HepG2 (cell line): ENCODE results near the gene SYS1. TPM values are rescaled to one million over a fixed set of nuclear protein-coding genes. Genes with fewer than 3 reads are reported as not detected.
A peak's percentile ranks its signal among the peaks of the same experiment; 100 is the strongest.

Experiments
- ATM ChIP-seq: fragments of 450-650 bp; IDR thresholded peaks from 2 replicates; pipeline ENCODE4 v1.7.1; 2017; ENCODE audit warnings: mild to moderate bottlenecking, borderline replicate concordance
- FOXK1 ChIP-seq: sonication (generic); formaldehyde crosslinking; IDR thresholded peaks from 2 replicates; pipeline ENCODE4 v1.4.0; 2020; ENCODE audit warnings: low read depth, missing genetic modification reagents, borderline replicate concordance
- IRX3 ChIP-seq: sonication (generic); formaldehyde crosslinking; IDR thresholded peaks from 2 replicates; pipeline ENCODE4 v1.8.1; 2023; ENCODE audit warnings: mild to moderate bottlenecking, low read depth, missing genetic modification reagents, borderline replicate concordance
- KDM2A ChIP-seq: sonication (generic); formaldehyde crosslinking; IDR thresholded peaks from 2 replicates; pipeline ENCODE4 v1.4.0; 2020; ENCODE audit warnings: low read depth, missing genetic modification reagents, borderline replicate concordance
- KDM5A ChIP-seq: fragments of 200-600 bp; sonication (generic); IDR thresholded peaks from 2 replicates; pipeline ENCODE4 v1.7.0; 2018; ENCODE audit warnings: antibody characterized with exemption, mild to moderate bottlenecking, low read length, borderline replicate concordance
- POLR2AphosphoS2 ChIP-seq: IDR thresholded peaks from 2 replicates; pipeline ENCODE4 v1.6.1; 2011; ENCODE audit warnings: low read depth, low read length, improper control_type of control experiment
- PRMT3 ChIP-seq: sonication (generic); formaldehyde crosslinking; IDR thresholded peaks from 2 replicates; pipeline ENCODE4 v1.8.1; 2022; ENCODE audit warnings: low read depth, mild to moderate bottlenecking, moderate library complexity, missing genetic modification reagents, borderline replicate concordance
- REPIN1 ChIP-seq: sonication (generic); formaldehyde crosslinking; IDR thresholded peaks from 2 replicates; pipeline ENCODE4 v1.8.0; 2022; ENCODE audit warnings: missing genetic modification reagents, low read depth, mild to moderate bottlenecking, borderline replicate concordance
- SALL1 ChIP-seq: sonication (generic); formaldehyde crosslinking; IDR thresholded peaks from 2 replicates; pipeline ENCODE4 v1.8.0; 2022; ENCODE audit warnings: mild to moderate bottlenecking, missing genetic modification reagents
- SIX4 ChIP-seq: sonication (generic); formaldehyde crosslinking; IDR thresholded peaks from 2 replicates; pipeline ENCODE4 v1.4.0; 2020; ENCODE audit warnings: missing genetic modification reagents
- SMARCE1 ChIP-seq: fragments of 450-650 bp; IDR thresholded peaks from 2 replicates; pipeline ENCODE4 v1.6.1; 2017; ENCODE audit warnings: borderline replicate concordance
- TBX2 ChIP-seq: sonication (generic); formaldehyde crosslinking; IDR thresholded peaks from 2 replicates; pipeline ENCODE4 v1.5.0; 2020; ENCODE audit warnings: missing genetic modification reagents, mild to moderate bottlenecking, borderline replicate concordance
- ZFP62 ChIP-seq: sonication (generic); formaldehyde crosslinking; IDR thresholded peaks from 2 replicates; pipeline ENCODE4 v1.4.0; 2020; ENCODE audit warnings: missing genetic modification reagents
- ZNF468 ChIP-seq: sonication (generic); formaldehyde crosslinking; IDR thresholded peaks from 2 replicates; pipeline ENCODE4 v1.8.0; 2022; ENCODE audit warnings: mild to moderate bottlenecking, moderate library complexity, missing genetic modification reagents
- ZNF644 ChIP-seq: IDR thresholded peaks from 2 replicates; pipeline ENCODE4 v1.6.1; 2016; ENCODE audit warnings: low read depth
- ZNF772 ChIP-seq: sonication (generic); formaldehyde crosslinking; IDR thresholded peaks from 2 replicates; pipeline ENCODE4 v1.5.0; 2020; ENCODE audit warnings: mild to moderate bottlenecking, missing genetic modification reagents
- polyA plus RNA-seq, 8 experiments: library from polyadenylated mRNA; depleted of rRNA in 3 of 8; stranded (reverse) in 7 of 8; unstranded in 1 of 8; fragments of >200 nt; fragmentation: Illumina TruSeq in 4 of 8; extraction: Trizol in 4 of 8; gene quantifications; 2 replicates each; pipeline versions ENCODE4 v1.2.1 to v1.2.3, GENCODE V29; 2011 to 2016; ENCODE audit warnings: low read depth in 4 of 8, missing spikeins in 1 of 8, mixed read lengths in 1 of 8; ENCODE audit not compliant: insufficient read depth in 1 of 8
- total RNA-seq, 5 experiments: library from RNA; depleted of rRNA; stranded (reverse); fragments of >200 nt; fragmentation: Illumina TruSeq; extraction: Trizol; gene quantifications; 2 replicates each; pipeline ENCODE4 v1.2.3, GENCODE V29; 2016; ENCODE audit warnings: low read depth in 1 of 5
- TF ChIP-seq, protein P1 (sequence below): sonication (generic); formaldehyde crosslinking; IDR thresholded peaks from 2 replicates; pipeline ENCODE4 v1.4.0; 2020; ENCODE audit warnings: missing genetic modification reagents
- TF ChIP-seq, protein P2 (sequence below): sonication (generic); formaldehyde crosslinking; IDR thresholded peaks from 2 replicates; pipeline ENCODE4 v1.5.0; 2020; ENCODE audit warnings: mild to moderate bottlenecking, missing genetic modification reagents
- TF ChIP-seq, protein P3 (sequence below), 2 experiments: fragments of 450-650 bp in 1 of 2; sonication (generic) in 1 of 2; formaldehyde crosslinking; IDR thresholded peaks; 2 replicates each; pipeline versions ENCODE4 v1.5.0 to v1.8.0; 2020 to 2022; ENCODE audit warnings: mild to moderate bottlenecking in 1 of 2, missing genetic modification reagents in 1 of 2

The SYS1 gene
- total and polyA plus RNA-seq, 2 of the 13 experiments (the other 11 are each of a cell fraction or from before 2014, with no cell fraction given) = 38.3 to 65.6 TPM

- TF ChIP-seq SMARCE1 (no peak), KDM2A (peak; percentile 83; the same call in 1 of the 2 replicates), ZNF772 (CRISPR knock-in tag) (no peak; the same call in 1 of the 2 replicates), TBX2 (CRISPR knock-in tag) (peak; percentile 73; the same call in 1 of the 2 replicates), PRMT3 (CRISPR knock-in tag) (peak; percentile 91), FOXK1 (CRISPR knock-in tag) (peak; percentile 26; the same call in 1 of the 2 replicates), SIX4 (no peak), SALL1 (peak; percentile 85), IRX3 (CRISPR knock-in tag) (no peak), REPIN1 (peak; percentile 41; the same call in 1 of the 2 replicates), ZNF644 (CRISPR knock-in tag) (no peak), ATM (no peak), ZNF468 (no peak), ZFP62 (CRISPR knock-in tag) (no peak), POLR2AphosphoS2 (peak; percentile 86), KDM5A (0 out of 2 replicates have a peak, but pooled peaks have one; percentile 26)
- TF ChIP-seq, protein P1, sequence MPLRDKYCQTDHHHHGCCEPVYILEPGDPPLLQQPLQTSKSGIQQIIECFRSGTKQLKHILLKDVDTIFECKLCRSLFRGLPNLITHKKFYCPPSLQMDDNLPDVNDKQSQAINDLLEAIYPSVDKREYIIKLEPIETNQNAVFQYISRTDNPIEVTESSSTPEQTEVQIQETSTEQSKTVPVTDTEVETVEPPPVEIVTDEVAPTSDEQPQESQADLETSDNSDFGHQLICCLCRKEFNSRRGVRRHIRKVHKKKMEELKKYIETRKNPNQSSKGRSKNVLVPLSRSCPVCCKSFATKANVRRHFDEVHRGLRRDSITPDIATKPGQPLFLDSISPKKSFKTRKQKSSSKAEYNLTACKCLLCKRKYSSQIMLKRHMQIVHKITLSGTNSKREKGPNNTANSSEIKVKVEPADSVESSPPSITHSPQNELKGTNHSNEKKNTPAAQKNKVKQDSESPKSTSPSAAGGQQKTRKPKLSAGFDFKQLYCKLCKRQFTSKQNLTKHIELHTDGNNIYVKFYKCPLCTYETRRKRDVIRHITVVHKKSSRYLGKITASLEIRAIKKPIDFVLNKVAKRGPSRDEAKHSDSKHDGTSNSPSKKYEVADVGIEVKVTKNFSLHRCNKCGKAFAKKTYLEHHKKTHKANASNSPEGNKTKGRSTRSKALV (CRISPR knock-in tag) = peak; percentile 86; the same call in 1 of the 2 replicates
- TF ChIP-seq, protein P2, sequence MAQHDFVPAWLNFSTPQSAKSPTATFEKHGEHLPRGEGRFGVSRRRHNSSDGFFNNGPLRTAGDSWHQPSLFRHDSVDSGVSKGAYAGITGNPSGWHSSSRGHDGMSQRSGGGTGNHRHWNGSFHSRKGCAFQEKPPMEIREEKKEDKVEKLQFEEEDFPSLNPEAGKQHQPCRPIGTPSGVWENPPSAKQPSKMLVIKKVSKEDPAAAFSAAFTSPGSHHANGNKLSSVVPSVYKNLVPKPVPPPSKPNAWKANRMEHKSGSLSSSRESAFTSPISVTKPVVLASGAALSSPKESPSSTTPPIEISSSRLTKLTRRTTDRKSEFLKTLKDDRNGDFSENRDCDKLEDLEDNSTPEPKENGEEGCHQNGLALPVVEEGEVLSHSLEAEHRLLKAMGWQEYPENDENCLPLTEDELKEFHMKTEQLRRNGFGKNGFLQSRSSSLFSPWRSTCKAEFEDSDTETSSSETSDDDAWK (CRISPR knock-in tag) = no peak
- TF ChIP-seq, protein P3, sequence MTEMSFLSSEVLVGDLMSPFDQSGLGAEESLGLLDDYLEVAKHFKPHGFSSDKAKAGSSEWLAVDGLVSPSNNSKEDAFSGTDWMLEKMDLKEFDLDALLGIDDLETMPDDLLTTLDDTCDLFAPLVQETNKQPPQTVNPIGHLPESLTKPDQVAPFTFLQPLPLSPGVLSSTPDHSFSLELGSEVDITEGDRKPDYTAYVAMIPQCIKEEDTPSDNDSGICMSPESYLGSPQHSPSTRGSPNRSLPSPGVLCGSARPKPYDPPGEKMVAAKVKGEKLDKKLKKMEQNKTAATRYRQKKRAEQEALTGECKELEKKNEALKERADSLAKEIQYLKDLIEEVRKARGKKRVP (CRISPR knock-in tag; IDR thresholded peaks at IDR 0.05) = no peak; a peak in 2 of 4 replicates
Measured at GRCh38 chr20:45347936-45348778, 14.8 kb upstream of the SYS1 start, which contains the start of gene SDC4 (continued).
